SU-DHL-6 (cell line): ENCODE data around the gene ATOH8.

ENCODE experiments used
- H2AFZ ChIP-seq: fragments of 200-600 bp; sonication (generic); 2 replicates; pipeline ENCODE4 v1.6.1; 2014; ENCODE audit warnings: low read depth, mild to moderate bottlenecking, moderate library complexity, mixed read lengths, antibody characterized with exemption, low read length; ENCODE audit not compliant: severe bottlenecking
- H3F3A ChIP-seq: fragments of 200-600 bp; shearing (Covaris generic); 2 replicates; pipeline ENCODE4 v1.6.0; 2016; ENCODE audit warnings: antibody characterized with exemption, mild to moderate bottlenecking; ENCODE audit not compliant: insufficient read depth
- H3K27ac ChIP-seq: fragments of 200-600 bp; sonication (generic); 2 replicates; pipeline ENCODE4 v1.5.1; 2016; ENCODE audit warnings: low read depth, mild to moderate bottlenecking, low read length, moderate library complexity, mixed read lengths
- H3K27me3 ChIP-seq: fragments of 200-600 bp; sonication (generic), shearing (Covaris generic); 2 replicates; pipeline ENCODE4 v1.6.0; 2014; ENCODE audit warnings: mild to moderate bottlenecking, low read length
- H3K36me3 ChIP-seq: fragments of 200-600 bp; sonication (generic); 2 replicates; pipeline ENCODE4 v1.6.1; 2014; ENCODE audit warnings: mild to moderate bottlenecking, low read length, mixed read lengths
- H3K4me2 ChIP-seq: fragments of 300-600, 200-600 bp; shearing (Covaris generic), sonication (generic); 2 replicates; pipeline ENCODE4 v1.6.0; 2014; ENCODE audit warnings: low read length, low read depth, mild to moderate bottlenecking; ENCODE audit not compliant: poor library complexity, severe bottlenecking
- H3K4me3 ChIP-seq: fragments of 200-600 bp; sonication (generic); 2 replicates; pipeline ENCODE4 v1.5.1; 2014; ENCODE audit warnings: antibody characterized with exemption, low read length, mild to moderate bottlenecking, mixed read lengths; ENCODE audit not compliant: insufficient read depth, poor library complexity, severe bottlenecking
- H3K79me2 ChIP-seq: fragments of 200-600 bp; sonication (generic); 2 replicates; pipeline ENCODE4 v1.6.1; 2014; ENCODE audit warnings: mild to moderate bottlenecking, low read length, moderate library complexity; ENCODE audit not compliant: insufficient read depth
- H3K9ac ChIP-seq: fragments of 200-600 bp; sonication (generic); 2 replicates; pipeline ENCODE4 v1.7.0; 2014; ENCODE audit warnings: mild to moderate bottlenecking, low read length
- H3K9me2 ChIP-seq: fragments of 200-600 bp; sonication (generic); replicated peaks from 2 replicates; pipeline ENCODE4 v1.6.1; 2014; ENCODE audit warnings: low read length; ENCODE audit not compliant: insufficient read depth
- H3K9me3 ChIP-seq: fragments of 200-600 bp; sonication (generic); 2 replicates; pipeline ENCODE4 v1.6.1; 2014; ENCODE audit warnings: low read length, mixed read lengths; ENCODE audit not compliant: insufficient read depth
- H4K20me1 ChIP-seq: fragments of 200-600 bp; sonication (generic); 2 replicates; pipeline ENCODE4 v1.6.1; 2014; ENCODE audit warnings: low read depth, mild to moderate bottlenecking, antibody characterized with exemption, low read length, moderate library complexity, mixed read lengths
- EZH2phosphoT487 ChIP-seq: fragments of 200-600 bp; sonication (generic), shearing (Covaris generic); conservative IDR thresholded peaks from 2 replicates; pipeline ENCODE4 v1.6.1; 2018; ENCODE audit warnings: mild to moderate bottlenecking, antibody characterized with exemption, low read length, moderate library complexity, mixed read lengths
- TF ChIP-seq, protein P1 (sequence below): fragments of 200-600 bp; sonication (generic); IDR thresholded peaks from one replicate; pipeline ENCODE4 v1.5.1; 2017; ENCODE audit warnings: antibody characterized with exemption, mild to moderate bottlenecking, low read length, moderate library complexity; ENCODE audit not compliant: insufficient read depth, poor library complexity, severe bottlenecking

Gene ATOH8

DNA sequence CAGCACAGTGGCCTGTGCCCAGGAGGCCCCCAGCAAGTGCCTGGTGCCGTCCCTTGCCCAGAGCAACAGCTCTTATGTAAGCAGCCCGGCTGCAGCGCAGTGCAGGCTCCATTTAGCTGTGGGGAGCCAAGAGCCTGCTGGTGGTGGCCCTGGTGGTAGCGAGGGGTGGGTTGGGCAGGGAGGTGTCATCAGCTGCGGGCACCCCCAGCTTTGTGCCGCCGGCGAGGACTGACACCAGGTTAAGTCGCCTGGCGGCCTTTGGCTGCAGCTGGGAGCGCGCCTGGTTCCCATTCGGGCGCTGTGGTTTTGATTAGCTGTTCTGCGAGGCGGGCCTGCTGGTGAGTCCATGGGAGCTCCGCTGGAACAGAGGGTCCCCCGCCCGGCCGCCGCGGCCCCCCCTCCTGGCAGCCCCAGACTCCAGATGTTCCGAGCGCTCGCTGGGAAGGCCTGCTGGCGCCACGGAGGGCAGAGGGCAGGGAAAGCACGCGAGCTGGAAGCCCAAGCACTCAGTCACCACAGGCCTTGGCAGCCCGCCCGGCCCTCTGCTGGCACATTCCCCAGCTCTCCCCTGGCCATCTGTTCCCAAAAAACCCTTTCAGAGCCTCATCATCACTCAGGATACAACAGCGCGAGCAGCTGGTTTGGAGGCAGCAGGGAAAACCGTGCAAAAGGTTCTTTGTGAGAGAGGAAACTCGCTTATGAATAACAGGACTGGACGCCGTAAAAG is 18.4 kb downstream of the ATOH8 start:
- Histone ChIP-seq H3K27me3 (no peaks in the 10 kb centered on the region), H2AFZ (no peak overlapping the region), H3K9ac (no peak overlapping the region), H3K9me2 (no peaks in the 10 kb centered on the region), H3K79me2 (no peaks in the 10 kb centered on the region), H3K4me2 (no peak overlapping the region), H4K20me1 (no peaks in the 10 kb centered on the region), H3K4me3 (no peak overlapping the region), H3F3A (no peaks in the 10 kb centered on the region), H3K27ac (no peak overlapping the region), H3K9me3 (no peaks in the 10 kb centered on the region), H3K36me3 (no peaks in the 10 kb centered on the region)
- no peak for TF ChIP-seq EZH2phosphoT487
- TF ChIP-seq, protein P1, sequence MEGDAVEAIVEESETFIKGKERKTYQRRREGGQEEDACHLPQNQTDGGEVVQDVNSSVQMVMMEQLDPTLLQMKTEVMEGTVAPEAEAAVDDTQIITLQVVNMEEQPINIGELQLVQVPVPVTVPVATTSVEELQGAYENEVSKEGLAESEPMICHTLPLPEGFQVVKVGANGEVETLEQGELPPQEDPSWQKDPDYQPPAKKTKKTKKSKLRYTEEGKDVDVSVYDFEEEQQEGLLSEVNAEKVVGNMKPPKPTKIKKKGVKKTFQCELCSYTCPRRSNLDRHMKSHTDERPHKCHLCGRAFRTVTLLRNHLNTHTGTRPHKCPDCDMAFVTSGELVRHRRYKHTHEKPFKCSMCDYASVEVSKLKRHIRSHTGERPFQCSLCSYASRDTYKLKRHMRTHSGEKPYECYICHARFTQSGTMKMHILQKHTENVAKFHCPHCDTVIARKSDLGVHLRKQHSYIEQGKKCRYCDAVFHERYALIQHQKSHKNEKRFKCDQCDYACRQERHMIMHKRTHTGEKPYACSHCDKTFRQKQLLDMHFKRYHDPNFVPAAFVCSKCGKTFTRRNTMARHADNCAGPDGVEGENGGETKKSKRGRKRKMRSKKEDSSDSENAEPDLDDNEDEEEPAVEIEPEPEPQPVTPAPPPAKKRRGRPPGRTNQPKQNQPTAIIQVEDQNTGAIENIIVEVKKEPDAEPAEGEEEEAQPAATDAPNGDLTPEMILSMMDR: no peak

DNA sequence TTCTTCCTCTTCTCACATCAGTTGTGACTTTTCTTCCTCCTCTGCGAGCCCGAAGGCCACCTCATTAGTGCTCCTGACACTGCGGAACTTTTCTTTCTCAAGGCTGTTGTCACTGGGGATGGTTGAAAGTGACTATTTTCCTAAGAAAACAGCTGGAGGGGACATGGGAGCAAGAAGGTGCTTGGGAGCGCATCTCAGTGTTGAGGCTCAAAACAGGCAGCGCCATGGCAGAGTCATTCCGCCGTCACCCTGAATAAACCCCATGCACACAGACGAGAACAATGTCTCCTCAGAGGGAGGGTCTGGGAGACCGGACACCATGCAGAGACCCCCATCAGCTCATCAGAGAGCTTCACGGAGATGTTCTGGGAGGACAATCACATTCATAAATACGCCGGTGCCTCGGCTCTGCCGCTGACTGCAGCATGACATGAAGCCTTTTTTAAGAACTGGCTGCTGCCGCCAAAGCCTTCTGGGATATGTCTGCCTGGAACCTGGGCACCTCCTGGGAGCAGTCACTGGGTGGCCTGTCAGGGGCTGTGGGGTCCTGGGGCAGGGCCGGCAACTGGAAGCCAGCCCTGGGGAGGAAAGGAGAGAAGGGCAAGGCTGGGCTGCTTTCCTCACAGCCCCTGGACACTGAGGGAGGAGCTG is 19.2 kb downstream of the ATOH8 start:
- Histone ChIP-seq H3K36me3 (no peaks in the 10 kb centered on the region), H3K9me3 (no peaks in the 10 kb centered on the region), H3K4me3 (no peak overlapping the region), H3F3A (no peaks in the 10 kb centered on the region), H2AFZ (no peak overlapping the region), H3K27ac (no peak overlapping the region), H3K9me2 (no peaks in the 10 kb centered on the region), H3K27me3 (no peaks in the 10 kb centered on the region), H4K20me1 (no peaks in the 10 kb centered on the region), H3K4me2 (no peak overlapping the region), H3K9ac (no peak overlapping the region), H3K79me2 (no peaks in the 10 kb centered on the region)
- TF ChIP-seq, protein P1: no peak
- no peak for TF ChIP-seq EZH2phosphoT487

DNA sequence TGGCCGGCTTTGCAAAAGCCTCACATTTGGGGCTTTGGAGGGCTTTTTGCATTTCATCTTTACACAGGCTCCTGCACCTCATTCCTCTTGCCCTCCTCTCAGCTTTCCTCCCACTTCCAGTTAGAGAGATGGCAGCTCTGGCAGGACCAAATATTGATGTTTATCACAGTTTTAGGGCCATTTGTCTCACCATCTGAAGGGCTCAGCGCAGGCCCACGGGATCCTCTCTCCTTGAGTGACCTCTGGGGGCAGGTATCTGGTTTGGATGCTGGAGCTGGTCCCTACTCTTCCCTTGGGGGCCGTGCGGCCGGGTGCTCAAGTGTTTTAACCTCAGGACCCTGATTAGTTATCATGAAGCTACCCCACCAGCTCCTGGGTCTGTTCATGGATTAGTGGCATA is 19.9 kb downstream of the ATOH8 start:
- Histone ChIP-seq H3K36me3 (no peaks in the 10 kb centered on the region), H3K9me2 (no peaks in the 10 kb centered on the region), H3K27me3 (no peaks in the 10 kb centered on the region), H2AFZ (no peak overlapping the region), H3K4me2 (no peak overlapping the region), H4K20me1 (no peaks in the 10 kb centered on the region), H3K79me2 (no peaks in the 10 kb centered on the region), H3F3A (no peaks in the 10 kb centered on the region), H3K9me3 (no peaks in the 10 kb centered on the region), H3K4me3 (no peak overlapping the region), H3K27ac (no peak overlapping the region), H3K9ac (no peak overlapping the region)
- TF ChIP-seq, protein P1: no peak
- no peak for TF ChIP-seq EZH2phosphoT487
